Skeletal muscle satellite cell (primary cell): ENCODE data around the gene SSTR5.

Experiments
- H3K27me3 ChIP-seq: 2 replicates; pipeline ENCODE4 v1.7.0; 2013; ENCODE audit warnings: low read length; ENCODE audit not compliant: control insufficient read depth, insufficient read depth
- H3K36me3 ChIP-seq: 2 replicates; pipeline ENCODE4 v1.7.0; 2013; ENCODE audit warnings: mild to moderate bottlenecking, control low read depth, low read length; ENCODE audit not compliant: insufficient read depth
- H3K4me1 ChIP-seq: 2 replicates; pipeline ENCODE4 v1.7.0; 2013; ENCODE audit warnings: low read length; ENCODE audit not compliant: control insufficient read depth, insufficient read depth
- H3K4me2 ChIP-seq: 2 replicates; pipeline ENCODE4 v1.7.0; 2013; ENCODE audit warnings: mild to moderate bottlenecking, low read length
- H3K4me3 ChIP-seq: 2 replicates; pipeline ENCODE4 v1.7.0; 2013; ENCODE audit warnings: low read length
- H3K9ac ChIP-seq: 2 replicates; pipeline ENCODE4 v1.7.0; 2013; ENCODE audit warnings: mild to moderate bottlenecking, low read depth, low read length, moderate library complexity
- H3K9me3 ChIP-seq: replicated peaks from 2 replicates; pipeline ENCODE4 v1.7.0; 2013; ENCODE audit warnings: mild to moderate bottlenecking, control low read depth, low read length

SSTR5 gene

DNA sequence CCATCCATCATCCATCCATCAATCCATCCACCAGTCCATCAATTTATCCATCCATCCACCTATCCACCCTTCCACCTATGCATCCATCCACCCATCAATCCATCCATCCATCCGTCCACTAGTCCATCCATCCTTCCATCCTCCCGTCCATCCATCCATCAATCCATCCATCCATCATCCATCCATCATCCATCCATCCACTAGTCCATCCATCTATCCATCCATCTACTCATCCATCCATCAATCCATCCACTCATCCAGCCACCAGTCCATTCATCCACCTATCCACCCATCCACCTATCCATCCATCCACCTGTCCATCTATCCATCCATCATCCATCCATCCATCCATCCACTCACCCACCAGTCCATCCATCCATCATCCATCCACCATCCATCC is 39.9 kb upstream of the SSTR5 start:
- peaks cover 4% of the 10 kb centered on the region for H3K9me3 ChIP-seq
- no peaks in the 10 kb centered on the region for H3K36me3 ChIP-seq
- no peak overlapping the region for H3K9ac ChIP-seq
- peaks cover 70% of the 10 kb centered on the region for H3K27me3 ChIP-seq
- no peak overlapping the region for H3K4me3 ChIP-seq
- no peak overlapping the region for H3K4me2 ChIP-seq
- peaks cover 14% of the 10 kb centered on the region for H3K4me1 ChIP-seq

- H3K9me3 ChIP-seq, result peaks cover 4% of the 10 kb centered on the region
- no peak overlapping the region for H3K9ac ChIP-seq
- H3K4me3 ChIP-seq, result no peak overlapping the region
- H3K27me3 ChIP-seq, result peaks cover 71% of the 10 kb centered on the region
- H3K36me3 ChIP-seq, result no peaks in the 10 kb centered on the region
- H3K4me2 ChIP-seq, result no peak overlapping the region
- peaks cover 16% of the 10 kb centered on the region for H3K4me1 ChIP-seq
Observed at GRCh38 chr16:1033128-1033679, 39.3 kb upstream of the SSTR5 start.

- no peak overlapping the region for H3K4me3 ChIP-seq
- no peaks in the 10 kb centered on the region for H3K36me3 ChIP-seq
- H3K4me2 ChIP-seq, result no peak overlapping the region
- peaks cover 70% of the 10 kb centered on the region for H3K27me3 ChIP-seq
- H3K4me1 ChIP-seq, result peaks cover 16% of the 10 kb centered on the region
- no peak overlapping the region for H3K9ac ChIP-seq
- H3K9me3 ChIP-seq, result peaks cover 4% of the 10 kb centered on the region
Observed at GRCh38 chr16:1034230-1035065, 38.1 kb upstream of the SSTR5 start.

DNA sequence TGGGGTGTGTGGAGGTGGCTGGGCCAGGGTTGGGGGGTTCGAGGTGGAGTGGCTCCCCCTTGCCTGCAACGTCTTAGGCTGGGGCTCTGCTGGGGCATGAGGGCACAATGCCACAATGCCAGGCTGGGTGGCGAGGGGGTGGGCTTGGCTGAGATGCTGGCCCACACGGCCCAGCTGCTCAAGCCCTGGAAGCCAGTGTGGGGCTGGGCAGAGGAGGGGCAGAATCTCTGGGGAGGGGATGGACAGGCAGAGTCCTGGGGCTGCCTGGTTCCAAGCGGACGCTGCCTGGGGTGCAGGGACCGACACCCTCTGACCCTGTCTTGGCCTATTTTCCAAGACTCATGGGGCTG is 37.5 kb upstream of the SSTR5 start:
- Histone ChIP-seq H3K9ac (no peak overlapping the region), H3K4me1 (peaks cover 16% of the 10 kb centered on the region), H3K27me3 (peaks cover 66% of the 10 kb centered on the region), H3K4me3 (no peak overlapping the region), H3K36me3 (no peaks in the 10 kb centered on the region), H3K4me2 (no peak overlapping the region), H3K9me3 (peaks cover 4% of the 10 kb centered on the region)

DNA sequence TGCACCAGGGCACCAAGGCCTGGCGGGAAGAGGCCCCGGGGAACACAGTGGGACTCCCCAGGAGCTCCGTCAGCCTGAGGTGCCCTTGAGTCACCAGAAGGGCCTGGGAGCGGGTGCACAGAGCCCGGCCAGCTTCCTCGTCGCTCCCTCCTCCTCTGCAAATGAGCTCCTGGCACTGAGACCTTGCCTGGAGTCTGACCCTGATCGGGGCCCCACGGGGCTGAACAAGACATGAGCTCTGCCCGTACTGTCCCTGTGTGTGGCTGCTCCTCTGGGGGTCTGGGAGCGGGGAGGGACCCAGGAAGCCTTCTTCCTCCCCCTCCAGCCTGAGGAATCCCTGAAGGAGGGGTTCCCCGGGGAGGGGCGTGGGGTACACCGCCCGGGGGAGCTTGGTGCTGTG is 36.4 kb upstream of the SSTR5 start:
- no peaks in the 10 kb centered on the region for H3K36me3 ChIP-seq
- H3K4me2 ChIP-seq, result no peak overlapping the region
- peaks cover 55% of the 10 kb centered on the region for H3K27me3 ChIP-seq
- H3K4me3 ChIP-seq, result no peak overlapping the region
- peaks cover 16% of the 10 kb centered on the region for H3K4me1 ChIP-seq
- H3K9ac ChIP-seq, result no peak overlapping the region
- H3K9me3 ChIP-seq, result peaks cover 4% of the 10 kb centered on the region

GRCh38 chr16:1036726-1037393 is 35.7 kb upstream of the SSTR5 start:
- Histone ChIP-seq H3K9me3 (peaks cover 4% of the 10 kb centered on the region), H3K4me3 (no peak overlapping the region)

GRCh38 chr16:1037394-1038257 is 34.9 kb upstream of the SSTR5 start:
- H3K9ac ChIP-seq, result no peak overlapping the region
- peak overlapping the region; percentile 65 for H3K4me2 ChIP-seq
- H3K4me1 ChIP-seq, result peaks cover 16% of the 10 kb centered on the region
- H3K4me3 ChIP-seq, result no peak overlapping the region
- H3K27me3 ChIP-seq, result peaks cover 46% of the 10 kb centered on the region
- no peaks in the 10 kb centered on the region for H3K36me3 ChIP-seq
- peaks cover under 1% of the 10 kb centered on the region for H3K9me3 ChIP-seq

More at GRCh38 chr16:1036726-1037393, 35.7 kb upstream of the SSTR5 start:
- Histone ChIP-seq H3K9ac (no peak overlapping the region), H3K4me1 (peaks cover 16% of the 10 kb centered on the region), H3K36me3 (no peaks in the 10 kb centered on the region), H3K27me3 (peaks cover 51% of the 10 kb centered on the region), H3K4me2 (peak overlapping the region; percentile 65)

- Histone ChIP-seq H3K27me3 (peaks cover 48% of the 10 kb centered on the region), H3K4me1 (peaks cover 20% of the 10 kb centered on the region), H3K9ac (no peak overlapping the region), H3K4me2 (no peak overlapping the region), H3K4me3 (no peak overlapping the region), H3K36me3 (no peaks in the 10 kb centered on the region), H3K9me3 (no peaks in the 10 kb centered on the region)
Observed at GRCh38 chr16:1038932-1039331, 33.6 kb upstream of the SSTR5 start.

DNA sequence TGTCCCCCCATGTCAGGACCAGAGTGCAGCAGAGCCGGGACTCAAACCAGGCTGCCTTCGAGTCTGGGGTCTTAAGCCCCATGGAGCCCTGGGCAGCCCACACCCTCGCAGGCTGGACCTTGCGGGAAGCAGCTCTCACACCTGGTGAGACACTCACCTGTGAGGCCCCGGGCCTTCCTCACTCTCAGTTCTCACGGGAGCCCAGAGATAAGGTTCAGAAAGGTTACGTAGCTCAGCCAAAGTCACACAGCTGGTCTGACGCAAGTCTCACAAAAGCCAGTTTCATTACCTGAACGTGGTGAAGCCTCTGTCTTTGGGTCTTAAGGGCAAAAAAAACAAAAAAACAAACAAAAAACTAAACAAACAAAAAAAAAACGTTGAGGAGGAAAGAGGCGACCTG is 32.8 kb upstream of the SSTR5 start:
- H3K36me3 ChIP-seq, result no peaks in the 10 kb centered on the region
- H3K27me3 ChIP-seq, result peaks cover 48% of the 10 kb centered on the region

DNA sequence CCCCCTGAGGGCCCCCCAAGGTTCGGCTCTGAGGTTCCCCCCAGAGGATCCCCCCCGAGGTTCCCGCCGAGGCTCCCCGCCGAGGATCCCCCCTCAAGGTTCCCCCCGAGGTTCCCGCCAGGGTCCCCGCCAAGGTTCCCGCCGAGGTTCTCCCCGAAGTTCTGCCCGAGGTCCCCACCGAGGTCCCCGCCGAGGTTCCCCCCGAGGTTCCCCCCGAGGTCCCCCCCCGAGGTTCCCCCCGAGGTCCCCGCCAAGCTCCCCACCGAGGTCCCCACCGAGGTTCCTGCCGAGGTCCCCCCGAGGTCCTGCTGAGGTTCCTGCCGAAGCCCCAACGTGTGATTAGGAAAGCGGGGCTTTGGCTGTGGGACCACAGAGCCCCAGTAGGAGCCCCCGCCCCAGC is 32.2 kb upstream of the SSTR5 start:
- H3K27me3 ChIP-seq, result peaks cover 49% of the 10 kb centered on the region
- H3K4me1 ChIP-seq, result peaks cover 33% of the 10 kb centered on the region
- H3K9ac ChIP-seq, result no peak overlapping the region
- H3K4me2 ChIP-seq, result no peak overlapping the region
- no peak overlapping the region for H3K4me3 ChIP-seq
- H3K9me3 ChIP-seq, result no peaks in the 10 kb centered on the region
- H3K36me3 ChIP-seq, result no peaks in the 10 kb centered on the region

More for the DNA sequence above, 32.8 kb upstream of the SSTR5 start:
- no peaks in the 10 kb centered on the region for H3K9me3 ChIP-seq
- H3K4me1 ChIP-seq, result peaks cover 27% of the 10 kb centered on the region
- H3K4me2 ChIP-seq, result no peak overlapping the region
- H3K9ac ChIP-seq, result no peak overlapping the region
- H3K4me3 ChIP-seq, result no peak overlapping the region
